GM12872 (cell line): ENCODE data around the gene AHDC1.

Source experiments
- CTCF ChIP-seq: IDR thresholded peaks from 3 replicates; pipeline ENCODE4 v1.5.1; 2011; ENCODE audit warnings: low read depth, mild to moderate bottlenecking, low read length, moderate library complexity; ENCODE audit not compliant: insufficient read depth

The AHDC1 gene

GRCh38 chr1:27556781-27557595 is 47.0 kb downstream of the AHDC1 start:
- peak; percentile 95 for TF ChIP-seq CTCF

DNA sequence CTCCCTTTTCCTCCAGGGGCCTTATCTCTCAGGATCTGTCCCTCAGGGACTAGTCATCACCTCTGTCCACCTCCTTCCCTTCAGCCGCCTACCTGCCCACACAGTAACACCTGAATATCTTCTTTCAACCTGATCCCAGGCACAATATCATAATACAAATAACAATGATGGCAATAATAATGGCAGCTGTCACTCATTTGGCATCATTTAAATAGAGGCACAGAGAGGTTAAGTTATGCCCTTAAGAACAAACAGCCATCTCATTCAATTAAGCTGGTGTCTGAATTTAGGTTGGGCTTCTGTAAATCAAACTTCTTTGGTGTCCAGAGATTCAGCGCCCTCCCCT is 47.5 kb downstream of the AHDC1 start:
- TF ChIP-seq CTCF, result no peak

DNA sequence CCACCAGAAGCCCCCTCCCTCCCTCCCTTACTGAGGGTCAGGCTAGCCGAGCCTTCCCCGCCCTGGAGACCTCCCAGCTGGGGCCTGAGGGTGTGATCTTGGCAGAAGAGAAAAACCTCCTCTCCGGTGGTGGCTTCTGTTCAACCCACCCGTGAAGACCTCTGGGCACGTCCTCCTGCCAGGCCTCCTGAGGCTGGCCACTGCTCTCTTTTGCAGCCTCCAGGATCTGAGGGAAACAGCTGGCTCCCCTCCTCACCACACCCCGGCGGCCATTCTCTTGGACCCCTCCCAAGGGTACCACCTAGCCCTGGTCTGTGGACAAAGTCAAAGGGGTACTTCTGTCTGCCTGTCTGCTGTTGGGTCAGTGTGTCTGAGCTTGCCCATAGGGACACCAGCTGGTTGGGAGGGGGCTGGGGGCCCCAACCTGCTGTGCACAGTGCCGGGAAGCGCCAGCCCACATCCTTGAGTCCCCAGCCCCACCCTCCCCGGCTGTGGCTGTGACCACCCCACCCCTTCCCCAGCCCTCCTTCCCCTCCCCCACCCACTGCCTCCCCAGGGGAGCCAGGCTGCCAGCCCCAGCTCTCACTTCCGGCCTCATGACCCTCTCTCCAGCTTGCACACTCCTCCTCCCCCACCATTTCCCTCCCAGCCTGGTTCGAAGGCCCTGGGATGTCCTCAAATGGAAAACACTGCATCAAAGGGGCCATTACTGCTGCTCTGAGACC is 48.1 kb downstream of the AHDC1 start:
- TF ChIP-seq CTCF, result no peak

DNA sequence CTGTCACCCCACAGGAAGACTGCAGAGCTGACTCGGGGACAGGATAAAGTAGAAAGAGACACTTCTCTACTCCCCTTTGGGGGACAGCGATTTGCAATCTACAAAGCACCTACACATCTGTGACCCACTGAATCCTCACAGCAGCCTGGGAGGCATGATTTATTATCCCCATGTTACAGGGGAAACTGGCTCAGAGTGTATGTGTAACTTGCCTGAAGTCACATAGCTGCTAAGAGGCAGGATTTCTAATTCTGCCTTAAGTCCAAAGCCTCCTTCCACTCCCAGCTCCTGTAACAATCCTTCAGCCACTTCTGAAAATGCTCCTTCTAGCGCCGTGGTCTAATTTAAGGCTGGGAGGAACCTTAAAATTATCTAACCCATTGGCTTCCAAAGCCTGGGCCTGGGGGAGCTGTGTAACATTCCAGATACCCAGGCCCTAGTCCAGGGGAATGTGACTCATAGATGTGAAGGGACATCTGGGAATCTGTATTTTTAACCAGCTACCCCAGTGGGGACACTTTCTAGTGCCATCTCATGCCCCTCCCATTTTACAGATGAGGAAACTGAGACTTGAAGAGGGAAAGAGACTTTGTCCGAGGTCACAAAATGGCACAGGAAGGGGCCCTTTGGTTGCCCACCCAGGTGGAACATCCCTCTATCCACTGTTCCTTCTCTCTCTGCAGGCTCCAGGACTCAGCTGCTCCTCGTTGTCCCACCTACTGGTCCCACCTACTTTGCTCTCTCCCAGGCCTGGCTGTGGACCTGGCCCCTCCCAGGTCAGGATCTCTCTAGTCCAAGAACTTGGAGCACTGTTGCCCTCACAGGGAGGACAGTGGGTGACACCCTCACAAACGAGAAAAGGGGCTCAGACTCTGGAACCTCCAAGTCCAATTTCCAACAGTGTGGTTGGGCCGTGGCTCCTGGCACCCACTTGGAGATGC is 48.9 kb downstream of the AHDC1 start:
- no peak for TF ChIP-seq CTCF

DNA sequence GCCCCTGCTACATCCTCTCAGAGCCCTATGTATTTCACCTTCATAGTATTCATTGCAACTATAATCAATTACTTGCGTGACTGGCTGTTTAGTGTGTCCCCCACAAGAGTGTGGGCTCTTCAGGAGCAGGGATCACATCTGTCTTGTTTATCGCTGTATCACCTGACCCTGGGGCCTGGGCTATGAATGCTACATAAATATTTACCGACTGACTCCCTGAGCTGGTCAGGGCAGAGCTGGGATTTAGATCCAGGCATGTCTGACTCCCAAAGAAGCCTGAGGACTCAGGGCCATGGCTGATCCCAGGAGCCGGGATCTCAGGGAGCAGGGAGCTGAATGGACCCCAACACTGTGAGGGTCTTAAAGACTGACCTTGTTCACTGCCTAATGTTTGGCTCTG is 49.7 kb downstream of the AHDC1 start:
- TF ChIP-seq CTCF, result no peak

GRCh38 chr1:27552911-27553420 is 51.0 kb downstream of the AHDC1 start:
- no peak for TF ChIP-seq CTCF

- TF ChIP-seq CTCF, result no peak
Measured at GRCh38 chr1:27551953-27552312, 52.0 kb downstream of the AHDC1 start.
